Sigmoid colon (tissue), 4 donors: ENCODE measurements around the gene PIK3CB.
"Not testable (repeated sequence)": the region's sequence is repeated elsewhere in the genome, so short reads cannot be mapped to it uniquely, and the experiment has no call there.

Experiments used
- EP300 ChIP-seq, 4 donors: sonication (generic); formaldehyde crosslinking; IDR thresholded peaks; one replicate each; pipeline ENCODE4 v1.6.1; 2017; ENCODE audit warnings: antibody characterized with exemption in 4 of 4
- POLR2AphosphoS5 ChIP-seq, 4 donors: sonication (generic); formaldehyde crosslinking; IDR thresholded peaks; one replicate each; pipeline ENCODE4 v1.6.1; 2017; ENCODE audit warnings: antibody characterized with exemption in 4 of 4
- TF ChIP-seq, protein P1 (sequence below), 4 experiments: fragments of 450-650 bp in 3 of 4; fragments of 200-600 bp in 1 of 4; IDR thresholded peaks; one replicate each; pipeline ENCODE4 v1.5.1; 2016 to 2019; ENCODE audit warnings: antibody characterized with exemption in 4 of 4, mild to moderate bottlenecking in 3 of 4, moderate library complexity in 2 of 4

DNA sequence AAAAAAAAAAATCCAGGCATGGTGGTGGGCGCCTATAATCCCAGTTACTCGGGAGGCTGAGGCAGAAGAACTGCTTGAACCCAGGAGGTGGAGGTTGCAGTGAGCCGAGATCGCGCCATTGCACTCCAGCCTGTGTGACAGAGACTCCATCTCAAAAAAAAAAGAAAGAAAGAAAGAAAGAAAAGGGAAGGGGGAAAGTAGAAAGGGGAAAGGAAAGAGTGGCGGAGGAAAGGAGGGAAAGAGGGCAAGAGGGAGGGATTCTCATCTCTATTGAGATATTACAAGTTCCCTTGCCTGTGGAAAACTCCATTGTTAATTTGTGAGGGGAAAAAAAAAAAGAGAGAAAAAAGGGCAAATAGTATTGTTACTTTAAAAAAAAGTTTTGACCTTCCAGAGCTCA is 32.5 kb downstream of the PIK3CB start:
- TF ChIP-seq, protein P1, sequence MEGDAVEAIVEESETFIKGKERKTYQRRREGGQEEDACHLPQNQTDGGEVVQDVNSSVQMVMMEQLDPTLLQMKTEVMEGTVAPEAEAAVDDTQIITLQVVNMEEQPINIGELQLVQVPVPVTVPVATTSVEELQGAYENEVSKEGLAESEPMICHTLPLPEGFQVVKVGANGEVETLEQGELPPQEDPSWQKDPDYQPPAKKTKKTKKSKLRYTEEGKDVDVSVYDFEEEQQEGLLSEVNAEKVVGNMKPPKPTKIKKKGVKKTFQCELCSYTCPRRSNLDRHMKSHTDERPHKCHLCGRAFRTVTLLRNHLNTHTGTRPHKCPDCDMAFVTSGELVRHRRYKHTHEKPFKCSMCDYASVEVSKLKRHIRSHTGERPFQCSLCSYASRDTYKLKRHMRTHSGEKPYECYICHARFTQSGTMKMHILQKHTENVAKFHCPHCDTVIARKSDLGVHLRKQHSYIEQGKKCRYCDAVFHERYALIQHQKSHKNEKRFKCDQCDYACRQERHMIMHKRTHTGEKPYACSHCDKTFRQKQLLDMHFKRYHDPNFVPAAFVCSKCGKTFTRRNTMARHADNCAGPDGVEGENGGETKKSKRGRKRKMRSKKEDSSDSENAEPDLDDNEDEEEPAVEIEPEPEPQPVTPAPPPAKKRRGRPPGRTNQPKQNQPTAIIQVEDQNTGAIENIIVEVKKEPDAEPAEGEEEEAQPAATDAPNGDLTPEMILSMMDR (IDR thresholded peaks at IDR 0.05): not testable (repeated sequence)
- not testable (repeated sequence) for TF ChIP-seq POLR2AphosphoS5, EP300 (IDR thresholded peaks at IDR 0.05)
